Left ventricle myocardium inferior (tissue), 1 donor: ENCODE measurements around the gene NUDT1. TPM values are rescaled to one million over a fixed set of nuclear protein-coding genes. Genes with fewer than 3 reads are reported as not detected.

Experiments used
- DNase-seq: peaks from one replicate; pipeline ENCODE4 v3.0.0-alpha.2; 2020
- H3K27ac ChIP-seq: fragments of 200-600 bp; replicated peaks from 2 replicates; pipeline ENCODE4 v1.8.0; 2021
- H3K27me3 ChIP-seq: fragments of 200-600 bp; 2 replicates; pipeline ENCODE4 v1.8.0; 2021; ENCODE audit warnings: low read depth
- H3K36me3 ChIP-seq: fragments of 200-600 bp; 2 replicates; pipeline ENCODE4 v1.8.0; 2021
- H3K4me1 ChIP-seq: fragments of 200-600 bp; 2 replicates; pipeline ENCODE4 v1.8.0; 2021
- H3K4me3 ChIP-seq: fragments of 200-600 bp; 2 replicates; pipeline ENCODE4 v1.8.0; 2021; ENCODE audit warnings: mild to moderate bottlenecking, moderate library complexity
- H3K9me3 ChIP-seq: fragments of 200-600 bp; replicated peaks from 2 replicates; pipeline ENCODE4 v1.8.0; 2021
- CTCF ChIP-seq: fragments of 200-600 bp; IDR thresholded peaks from 2 replicates; pipeline ENCODE4 v1.8.0; 2021; ENCODE audit warnings: antibody characterized with exemption, mild to moderate bottlenecking, borderline replicate concordance
- intact Hi-C: fragments of 100-400 bp; cut with micrococcal nuclease; formaldehyde crosslinking; loops from one replicate; pipeline ENCODE4 v1.11.0; 2022
- total RNA-seq: library from RNA; stranded (reverse); fragmentation: NEBNext Ultra II Directional; extraction: Animal tissue kit (Norgen Biotek cat#: 25700); gene quantifications from one replicate; pipeline ENCODE4 v1.2.1, GENCODE V29; 2021
- donor health status: DM: no; HTN: yes; CAD: no; lungs with severe emphysema.

Gene NUDT1
- total RNA-seq, 1 donor from 2014 or later, result 12.5 TPM

GRCh38 chr7:2199956-2200583, 42.0 kb upstream of the NUDT1 start:
- Histone ChIP-seq H3K36me3 (peaks cover 18% of the 10 kb centered on the region), H3K27ac (no peak overlapping the region), H3K4me1 (peaks cover 41% of the 10 kb centered on the region), H3K4me3 (no peak overlapping the region), H3K9me3 (no peaks in the 10 kb centered on the region), H3K27me3 (no peaks in the 10 kb centered on the region)
- intact Hi-C loops, result no loop called here
- no peak for TF ChIP-seq CTCF
- no peak for DNase-seq

GRCh38 chr7:2200584-2200980, 41.4 kb upstream of the NUDT1 start:
- H3K27me3 ChIP-seq, result no peaks in the 10 kb centered on the region
- no peak for TF ChIP-seq CTCF
- intact Hi-C loops, result no loop called here
- H3K27ac ChIP-seq, result no peak overlapping the region
- peaks cover 36% of the 10 kb centered on the region for H3K4me1 ChIP-seq
- no peaks in the 10 kb centered on the region for H3K9me3 ChIP-seq
- DNase-seq, result no peak
- H3K36me3 ChIP-seq, result peaks cover 18% of the 10 kb centered on the region
- H3K4me3 ChIP-seq, result no peak overlapping the region

GRCh38 chr7:2201128-2201527, 40.9 kb upstream of the NUDT1 start:
- no peak overlapping the region for H3K27ac ChIP-seq
- intact Hi-C loops, result no loop called here
- no peak for DNase-seq
- no peaks in the 10 kb centered on the region for H3K27me3 ChIP-seq
- no peaks in the 10 kb centered on the region for H3K9me3 ChIP-seq
- TF ChIP-seq CTCF, result no peak
- H3K4me3 ChIP-seq, result no peak overlapping the region
- H3K36me3 ChIP-seq, result peaks cover 18% of the 10 kb centered on the region
- peaks cover 30% of the 10 kb centered on the region for H3K4me1 ChIP-seq

GRCh38 chr7:2201686-2202360, 40.2 kb upstream of the NUDT1 start:
- TF ChIP-seq CTCF, result no peak
- no peaks in the 10 kb centered on the region for H3K9me3 ChIP-seq
- intact Hi-C loops, result no loop called here

GRCh38 chr7:2202361-2202761, 39.7 kb upstream of the NUDT1 start:
- TF ChIP-seq CTCF, result no peak
- intact Hi-C loops, result no loop called here
- no peaks in the 10 kb centered on the region for H3K27me3 ChIP-seq
- no peak overlapping the region for H3K4me3 ChIP-seq
- no peaks in the 10 kb centered on the region for H3K9me3 ChIP-seq
- DNase-seq, result no peak
- peaks cover 18% of the 10 kb centered on the region for H3K4me1 ChIP-seq
- no peak overlapping the region for H3K27ac ChIP-seq
- H3K36me3 ChIP-seq, result peaks cover 22% of the 10 kb centered on the region

More at GRCh38 chr7:2201686-2202360, 40.2 kb upstream of the NUDT1 start:
- no peak for DNase-seq
- Histone ChIP-seq H3K27me3 (no peaks in the 10 kb centered on the region), H3K27ac (no peak overlapping the region), H3K4me1 (peaks cover 24% of the 10 kb centered on the region), H3K36me3 (peaks cover 18% of the 10 kb centered on the region), H3K4me3 (no peak overlapping the region)
